K562 (cell line): ENCODE measurements around the gene TAX1BP1. TPM values are rescaled to one million over a fixed set of nuclear protein-coding genes. Genes with fewer than 3 reads are reported as not detected.

ENCODE experiments used
- ATAC-seq: fragments of 200-7000 bp; cut with Tn5 transposase; 3 replicates; pipeline ENCODE4 v1.9.1; 2020; ENCODE audit warnings: moderate library complexity
- BruUV-seq: library from RNA; stranded (reverse); fragments of 400-500 nt; replicated peaks from 2 replicates; lab custom pipeline; 2021; lab: Mats Ljungman, UMichigan
- CTCF ChIA-PET: fragments of 300-600 bp; formaldehyde crosslinking; extraction: SDS; loops from one replicate; lab custom pipeline; 2021; ENCODE audit warnings: low intra/inter-chr PET ratio; lab: Yijun Ruan, JAX
- POLR2A ChIA-PET: fragments of 300-600, 350-650 bp; sonication (Branson Sonifier 250); formaldehyde crosslinking; extraction: SDS; loops from one replicate; lab custom pipeline; 2021; ENCODE audit warnings: antibody characterized with exemption, inconsistent platforms; lab: Yijun Ruan, JAX
- DNase-seq, 4 experiments: peaks; one replicate each; pipeline versions ENCODE4 v3.0.0 to v3.0.0-alpha.2; 2011 to 2018; ENCODE audit warnings: low spot score in 3 of 4, mixed read lengths in 3 of 4; ENCODE audit errors: extremely low read depth in 1 of 4
- FAIRE-seq: peaks from 2 replicates; lab custom pipeline; 2011; peaks lifted over from hg19 to GRCh38; lab: Jason Lieb, UNC
- H2AFZ ChIP-seq: 2 replicates; pipeline ENCODE4 v1.6.0; 2011; ENCODE audit warnings: low read depth, low read length, control low read depth, inconsistent platforms
- H3K27ac ChIP-seq: fragments of 200-600 bp; 3 replicates; pipeline ENCODE4 v1.8.0; 2011; ENCODE audit warnings: low read depth, mild to moderate bottlenecking, control low read depth, inconsistent platforms, low read length, moderate library complexity, mixed read lengths; ENCODE audit errors: extremely low read depth
- H3K27me3 ChIP-seq, 2 experiments: fragments of 300-600 bp in 1 of 2; 2 replicates in 1 of 2; 3 replicates in 1 of 2; pipeline versions ENCODE4 v1.6.0 to v1.8.0; 2011; ENCODE audit warnings: inconsistent platforms in 2 of 2, low read length in 2 of 2, mild to moderate bottlenecking in 1 of 2, mixed read lengths in 1 of 2, moderate library complexity in 1 of 2; ENCODE audit not compliant: control insufficient read depth in 2 of 2, insufficient read depth in 2 of 2
- H3K36me3 ChIP-seq: fragments of 300-600 bp; 3 replicates; pipeline ENCODE4 v1.8.0; 2011; ENCODE audit warnings: mild to moderate bottlenecking, low read length, inconsistent platforms; ENCODE audit not compliant: control insufficient read depth, insufficient read depth
- H3K4me1 ChIP-seq, 2 experiments: fragments of 200-600 bp in 1 of 2; replicated peaks in 1 of 2; 2 replicates in 1 of 2; 3 replicates in 1 of 2; pipeline versions ENCODE4 v1.5.1 to v1.8.0; 2011; ENCODE audit warnings: inconsistent platforms in 2 of 2, low read length in 2 of 2, mild to moderate bottlenecking in 1 of 2, mixed read lengths in 1 of 2, moderate library complexity in 1 of 2; ENCODE audit not compliant: control insufficient read depth in 2 of 2, insufficient read depth in 2 of 2
- H3K4me2 ChIP-seq: 2 replicates; pipeline ENCODE4 v1.6.1; 2011; ENCODE audit warnings: low read length, control low read depth, inconsistent platforms, mixed read lengths; ENCODE audit not compliant: insufficient read depth
- H3K4me3 ChIP-seq: fragments of 200-600 bp; sonication (generic), shearing (Covaris generic); 2 replicates; pipeline ENCODE4 v1.5.1; 2016; ENCODE audit warnings: control low read depth, inconsistent platforms
- H3K79me2 ChIP-seq: fragments of 200-600 bp; 3 replicates; pipeline ENCODE4 v1.8.0; 2011; ENCODE audit warnings: low read length, inconsistent platforms; ENCODE audit not compliant: control insufficient read depth, insufficient read depth
- H3K9ac ChIP-seq, 2 experiments: 2 replicates each; pipeline versions ENCODE4 v1.6.0 to v1.6.1; 2011; ENCODE audit warnings: low read depth in 2 of 2, low read length in 2 of 2, control low read depth in 1 of 2, inconsistent platforms in 1 of 2, mild to moderate bottlenecking in 1 of 2, mixed read lengths in 1 of 2; ENCODE audit not compliant: insufficient read depth in 1 of 2
- H3K9me1 ChIP-seq: one replicate; pipeline ENCODE4 v1.6.0; 2011; ENCODE audit warnings: inconsistent platforms, mild to moderate bottlenecking, low read length, moderate library complexity; ENCODE audit not compliant: control insufficient read depth, insufficient read depth
- H3K9me3 ChIP-seq: replicated peaks from 2 replicates; pipeline ENCODE4 v1.5.1; 2011; ENCODE audit warnings: low read depth, low read length, inconsistent platforms; ENCODE audit not compliant: control insufficient read depth, insufficient read depth
- H4K20me1 ChIP-seq: replicated peaks from 2 replicates; pipeline ENCODE4 v1.6.1; 2011; ENCODE audit warnings: low read length, inconsistent platforms, mixed read lengths; ENCODE audit not compliant: control insufficient read depth, insufficient read depth
- CHAMP1 ChIP-seq: fragments of 450-650 bp; IDR thresholded peaks from 2 replicates; pipeline ENCODE4 v1.6.1; 2016; ENCODE audit warnings: mild to moderate bottlenecking
- ILK ChIP-seq: fragments of 450-650 bp; IDR thresholded peaks from 2 replicates; pipeline ENCODE4 v1.6.1; 2016; ENCODE audit warnings: missing genetic modification characterization, low read depth, mild to moderate bottlenecking, missing compliant biosample characterization, moderate library complexity, borderline replicate concordance
- LCOR ChIP-seq: sonication (generic); formaldehyde crosslinking; IDR thresholded peaks from 2 replicates; pipeline ENCODE4 v1.8.0; 2022; ENCODE audit warnings: mild to moderate bottlenecking, missing genetic modification reagents
- PTTG1 ChIP-seq: fragments of 450-650 bp; IDR thresholded peaks from 2 replicates; pipeline ENCODE4 v1.6.1; 2016; ENCODE audit warnings: low read depth, mild to moderate bottlenecking, missing genetic modification characterization, missing compliant biosample characterization
- ZNF184 ChIP-seq: sonication (generic); formaldehyde crosslinking; IDR thresholded peaks from 2 replicates; pipeline ENCODE4 v1.5.0; 2020; ENCODE audit warnings: missing genetic modification reagents
- WGBS: fragments of 100-300 bp; shearing (Covaris generic); methylation state at CpG from one replicate; pipeline ENCODE4 v1.1.6; 2016; ENCODE audit warnings: low coverage, mixed read lengths; ENCODE audit not compliant: insufficient coverage; ENCODE audit errors: missing lambda C conversion rate; 5-methylcytosine and 5-hydroxymethylcytosine counted together
- in situ Hi-C: fragments of 300-500 bp; cut with MboI; formaldehyde crosslinking; loops from 4 replicates; pipeline ENCODE4 v1.15.0; 2018; ENCODE audit warnings: inconsistent platforms, mixed read lengths
- intact Hi-C: fragments of 100-400 bp; cut with micrococcal nuclease; formaldehyde crosslinking; loops from 2 replicates; pipeline ENCODE4 v1.14.2; 2022
- polyA plus RNA-seq, 8 experiments: library from polyadenylated mRNA; depleted of rRNA in 4 of 8; stranded (reverse) in 5 of 8; unstranded in 3 of 8; fragments of >200 nt; fragmentation: Nextera tagmentation in 2 of 8; fragmentation: Illumina TruSeq in 1 of 8; extraction: Ambion mirVana in 2 of 8; extraction: Trizol in 1 of 8; gene quantifications; 2 replicates each; pipeline versions ENCODE4 v1.2.1 to v1.2.3, GENCODE V29; 2011 to 2014; ENCODE audit warnings: inconsistent platforms in 1 of 8, missing spikeins in 1 of 8
- total RNA-seq, 7 experiments: library from RNA; depleted of rRNA in 6 of 7; stranded (reverse); fragments of >200 nt in 6 of 7; fragmentation: Illumina TruSeq in 2 of 7; extraction: Trizol in 2 of 7; gene quantifications; 2 replicates each; pipeline versions ENCODE4 v1.2.1 to v1.2.3, GENCODE V29; 2011 to 2021; ENCODE audit warnings: low replicate concordance in 1 of 7

Gene TAX1BP1
- total and polyA plus RNA-seq, 9 of the 15 experiments (the other 6 are each of a cell fraction or from before 2014, with no cell fraction given), result 49.0 to 119 (median 75.9) TPM

- TF ChIP-seq ILK (tag), result no peak
- no peak for TF ChIP-seq LCOR (CRISPR knock-in tag)
Observed at GRCh38 chr7:27746978-27747377, 7.0 kb downstream of the TAX1BP1 start (continued).

- peaks cover 50% of the 10 kb centered on the region for H3K79me2 ChIP-seq
- H3K9me1 ChIP-seq, result no peaks in the 10 kb centered on the region
- no peak overlapping the region for H3K27ac ChIP-seq
- no peaks in the 10 kb centered on the region; the same call in 1 of the 2 replicates for H4K20me1 ChIP-seq
- CTCF ChIA-PET, result no interaction called here
- ATAC-seq, result no peak
- 83% methylated on average over 4 of the region's 4 CpGs for WGBS
- in situ Hi-C loops (no loop called here), intact Hi-C loops (loop anchor here (5.0 to 10.0 kb wide), 2 partner anchors 35 to 177 kb away; no protein-coding TSS in a partner anchor)
- H3K4me3 ChIP-seq, result no peak overlapping the region
- no peak for TF ChIP-seq ZNF184 (CRISPR knock-in tag)
- no peak for TF ChIP-seq PTTG1 (tag)
- TF ChIP-seq CHAMP1, result no peak
- POLR2A ChIA-PET, result no interaction called here
- no peak for FAIRE-seq
- H2AFZ ChIP-seq, result no peak overlapping the region
- H3K4me2 ChIP-seq, result no peak overlapping the region
- DNase-seq, result no peak
- peaks cover 43% of the 10 kb centered on the region for H3K36me3 ChIP-seq
- H3K4me1 ChIP-seq, result peaks cover 0 to 17% of the 10 kb centered on the region in 2 experiments; a peak in 2 of 5 replicates
- H3K9me3 ChIP-seq, result no peaks in the 10 kb centered on the region
- no peak overlapping the region for H3K9ac ChIP-seq
- no TSS peak for BruUV-seq
- no peaks in the 10 kb centered on the region for H3K27me3 ChIP-seq
Observed at GRCh38 chr7:27747589-27748368, 7.8 kb downstream of the TAX1BP1 start.
